ENCODE data around the gene CLCN1.

GRCh38 chr7:143387156-143387975, 71.5 kb downstream of the CLCN1 start:
- TF ChIP-seq POLR2A (IDR thresholded peaks at IDR 0.05; ENCODE audit: low read depth, low read length) (no peak), CTCF (conservative IDR thresholded peaks at IDR 0.05; ENCODE audit: low read depth, low read length) (0 out of 2 replicates have a peak, but pooled peaks have one; percentile 14), SMC3 (IDR thresholded peaks at IDR 0.05; ENCODE audit: low read depth, low read length) (no peak), USF2 (IDR thresholded peaks at IDR 0.05; ENCODE audit: low read depth, low read length) (no peak), MXI1 (IDR thresholded peaks at IDR 0.05; ENCODE audit: borderline replicate concordance, low read depth, low read length) (no peak), BHLHE40 (IDR thresholded peaks at IDR 0.05; ENCODE audit: low read depth, low read length) (no peak), FOS (IDR thresholded peaks at IDR 0.05; ENCODE audit: low read depth, low read length) (no peak), MAZ (IDR thresholded peaks at IDR 0.05; ENCODE audit: borderline replicate concordance, low read depth, low read length) (no peak), RAD21 (IDR thresholded peaks at IDR 0.05; ENCODE audit: low read length) (no peak), ELK1 (IDR thresholded peaks at IDR 0.05; ENCODE audit: borderline replicate concordance, low read depth, low read length) (no peak), NFE2L2 (IDR thresholded peaks at IDR 0.05; ENCODE audit: low read depth, low read length) (no peak)

All from IMR-90 (cell line).